Cardiac muscle cell (in vitro differentiated cells and primary cell): Measurements from ENCODE around the gene APBA2. TPM values are rescaled to one million over a fixed set of nuclear protein-coding genes. Genes with fewer than 3 reads are reported as not detected.

Experiments
- DNase-seq, 2 donors: peaks; one replicate each; pipeline versions ENCODE4 v3.0.0 to v3.0.0-alpha.2; 2010 to 2017; ENCODE audit warnings: low read depth in 1 of 2, low spot score in 1 of 2
- H3K27ac ChIP-seq: fragments of 200-600 bp; sonication (generic); 2 replicates; pipeline ENCODE4 v1.5.1; 2016
- H3K27me3 ChIP-seq: fragments of 200-600 bp; sonication (generic); 2 replicates; pipeline ENCODE4 v1.6.0; 2016; ENCODE audit warnings: control low read depth
- H3K36me3 ChIP-seq: fragments of 200-600 bp; sonication (generic); 2 replicates; pipeline ENCODE4 v1.5.1; 2016; ENCODE audit warnings: control low read depth
- H3K4me1 ChIP-seq: fragments of 200-600 bp; sonication (generic); 2 replicates; pipeline ENCODE4 v1.8.1; 2017; ENCODE audit warnings: low read depth, mild to moderate bottlenecking, mixed run types
- H3K4me3 ChIP-seq: fragments of 200-600 bp; sonication (generic); 2 replicates; pipeline ENCODE4 v1.5.1; 2016; ENCODE audit warnings: mild to moderate bottlenecking
- H3K9me3 ChIP-seq: fragments of 200-600 bp; sonication (generic); 2 replicates; pipeline ENCODE4 v1.5.1; 2017; ENCODE audit warnings: low read depth, mild to moderate bottlenecking, control low read depth
- CTCF ChIP-seq: IDR thresholded peaks from 2 replicates; pipeline ENCODE4 v1.5.1; 2012; ENCODE audit warnings: low read depth, mild to moderate bottlenecking, low read length
- polyA plus RNA-seq: library from polyadenylated mRNA; unstranded; fragments of >200 nt; fragmentation: Nextera tagmentation; extraction: Ambion mirVana; gene quantifications from 2 replicates; pipeline ENCODE4 v1.2.1, GENCODE V29; 2016
- total RNA-seq: library from RNA; depleted of rRNA; stranded (reverse); fragments of >200 nt; gene quantifications from 2 replicates; pipeline ENCODE4 v1.2.3, GENCODE V29; 2016

Gene APBA2
- total and polyA plus RNA-seq, 2 experiments from 2014 or later = 20.5 to 33.2 TPM

GRCh38 chr15:29046281-29046810 is 160.6 kb downstream of the APBA2 start:
- H3K4me3 ChIP-seq = no peak overlapping the region
- no peak for DNase-seq
- no peak for TF ChIP-seq CTCF
- H3K4me1 ChIP-seq = peaks cover 21% of the 10 kb centered on the region
- H3K27me3 ChIP-seq = no peaks in the 10 kb centered on the region
- no peak overlapping the region for H3K27ac ChIP-seq
- H3K9me3 ChIP-seq = no peaks in the 10 kb centered on the region
- H3K36me3 ChIP-seq = no peaks in the 10 kb centered on the region

DNA sequence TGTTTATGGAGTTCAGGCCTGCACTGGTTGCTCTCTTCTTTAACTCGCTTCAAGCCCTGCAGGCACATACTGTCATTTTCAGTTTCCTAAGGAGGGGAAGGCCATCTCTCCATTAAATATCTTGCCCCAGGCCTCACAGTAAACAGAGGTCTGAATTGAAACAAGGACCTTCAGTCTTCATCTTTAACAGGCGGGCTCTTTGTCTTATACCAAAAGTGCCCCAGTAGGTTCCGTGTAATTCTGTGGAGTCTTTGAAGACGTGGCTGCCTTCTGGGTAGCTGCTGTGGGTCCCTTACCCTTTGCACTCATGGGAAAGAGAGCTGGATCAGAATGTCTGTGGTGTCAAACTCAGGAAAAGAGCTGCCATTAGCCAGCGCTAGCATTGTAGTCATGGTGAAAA is 161.2 kb downstream of the APBA2 start:
- Histone ChIP-seq H3K9me3 (no peaks in the 10 kb centered on the region), H3K4me3 (no peak overlapping the region), H3K27ac (no peak overlapping the region), H3K27me3 (no peaks in the 10 kb centered on the region), H3K4me1 (peaks cover 22% of the 10 kb centered on the region), H3K36me3 (no peaks in the 10 kb centered on the region)
- no peak for TF ChIP-seq CTCF
- DNase-seq = no peak

DNA sequence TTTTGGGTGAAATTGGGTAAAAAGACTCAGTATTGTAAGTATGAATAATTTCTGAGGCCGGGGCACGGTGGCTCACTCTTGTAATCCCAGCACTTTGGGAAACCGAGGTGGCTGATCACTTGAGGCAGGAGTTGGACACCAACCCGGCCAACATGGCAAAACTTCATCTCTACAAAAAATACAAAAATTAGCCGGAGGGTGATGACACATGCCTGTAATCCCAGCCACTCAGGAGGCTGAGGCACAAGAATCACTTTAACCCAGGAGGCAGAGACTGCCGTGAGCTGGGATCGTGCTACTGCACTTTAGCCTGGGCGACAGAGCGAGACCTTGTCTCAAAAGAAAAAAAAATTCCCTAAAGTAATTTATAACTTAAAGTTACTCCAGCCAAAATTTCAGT is 162.2 kb downstream of the APBA2 start:
- H3K36me3 ChIP-seq = no peaks in the 10 kb centered on the region
- H3K27me3 ChIP-seq = no peaks in the 10 kb centered on the region
- H3K9me3 ChIP-seq = no peaks in the 10 kb centered on the region
- no peak overlapping the region for H3K4me3 ChIP-seq
- TF ChIP-seq CTCF = no peak
- no peak overlapping the region for H3K27ac ChIP-seq
- peaks cover 22% of the 10 kb centered on the region for H3K4me1 ChIP-seq
- no peak for DNase-seq

DNA sequence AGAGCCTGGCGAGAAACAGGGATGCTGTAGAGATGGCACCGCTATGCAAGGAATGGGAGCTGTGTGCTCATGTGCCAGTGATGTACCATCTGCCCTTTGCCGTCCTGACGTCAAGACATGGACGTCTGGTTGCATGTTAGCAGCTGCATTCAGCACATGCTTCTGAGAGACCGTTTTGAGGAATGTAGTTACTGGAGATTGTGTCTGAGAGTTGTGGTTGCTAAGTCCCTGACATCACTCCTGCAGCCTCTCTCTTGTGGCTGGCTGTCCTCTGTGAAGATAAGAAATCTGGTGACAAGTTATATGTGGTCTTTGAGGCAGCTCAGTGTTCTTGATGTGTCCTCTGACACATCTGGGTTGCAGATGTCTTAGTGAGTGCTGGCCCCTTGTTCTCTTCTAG is 165.1 kb downstream of the APBA2 start:
- TF ChIP-seq CTCF = no peak
- Histone ChIP-seq H3K27me3 (no peaks in the 10 kb centered on the region), H3K9me3 (no peaks in the 10 kb centered on the region), H3K4me3 (no peak overlapping the region), H3K4me1 (peaks cover 22% of the 10 kb centered on the region), H3K36me3 (no peaks in the 10 kb centered on the region), H3K27ac (no peak overlapping the region)
- DNase-seq = peak; percentile 30 to 52

DNA sequence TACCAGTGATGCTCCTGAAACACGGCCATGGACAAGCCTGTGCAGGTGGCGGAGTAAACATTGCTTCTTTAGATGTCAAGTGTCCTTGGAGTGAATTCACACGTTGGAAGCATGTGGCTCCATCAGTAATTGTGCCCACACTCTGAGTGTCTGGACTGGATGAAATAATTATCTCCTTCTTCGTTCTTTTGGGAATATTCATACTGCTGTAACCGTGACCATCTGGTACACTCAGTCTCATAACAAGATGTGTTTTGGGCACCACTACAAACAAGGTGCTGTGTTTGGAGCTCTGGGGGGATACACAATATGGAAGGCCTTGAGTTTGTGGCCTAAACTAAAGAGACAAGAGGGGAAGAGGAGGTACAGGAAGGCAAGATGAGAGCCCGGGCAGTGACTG is 165.6 kb downstream of the APBA2 start:
- TF ChIP-seq CTCF = no peak
- no peak for DNase-seq
- no peaks in the 10 kb centered on the region for H3K36me3 ChIP-seq
- H3K4me1 ChIP-seq = peaks cover 22% of the 10 kb centered on the region
- no peaks in the 10 kb centered on the region for H3K9me3 ChIP-seq
- no peak overlapping the region for H3K27ac ChIP-seq
- H3K27me3 ChIP-seq = no peaks in the 10 kb centered on the region
- H3K4me3 ChIP-seq = no peak overlapping the region

DNA sequence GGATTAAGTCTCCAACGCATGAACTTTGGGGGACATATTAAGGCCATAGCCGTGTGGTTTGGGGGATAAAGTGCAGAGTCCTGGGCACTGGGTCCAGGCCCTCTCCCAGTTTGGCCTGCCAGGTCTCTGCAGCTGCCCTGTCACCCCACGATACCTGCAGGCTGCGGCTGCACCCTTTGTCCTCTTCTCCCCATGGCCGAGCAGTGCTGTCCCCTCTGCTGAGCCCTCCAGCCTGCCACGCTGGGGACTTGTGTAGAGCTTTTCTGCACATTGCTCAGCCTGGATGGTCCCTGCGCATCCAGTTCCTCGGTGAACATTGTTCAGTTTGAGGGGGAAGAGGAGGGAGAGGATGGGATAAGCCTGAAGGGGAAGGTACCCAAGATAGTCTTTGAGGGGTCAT is 167.2 kb downstream of the APBA2 start:
- no peaks in the 10 kb centered on the region for H3K27me3 ChIP-seq
- no peak overlapping the region for H3K27ac ChIP-seq
- DNase-seq = no peak
- TF ChIP-seq CTCF = no peak
- H3K36me3 ChIP-seq = no peaks in the 10 kb centered on the region
- no peaks in the 10 kb centered on the region for H3K9me3 ChIP-seq
- peaks cover 22% of the 10 kb centered on the region for H3K4me1 ChIP-seq
- no peak overlapping the region for H3K4me3 ChIP-seq
